HG03571 (cell line): ENCODE results near the gene C3orf22.
"Not testable (repeated sequence)": the region's sequence is repeated elsewhere in the genome, so short reads cannot be mapped to it uniquely, and the experiment has no call there.

Experiments used
- ATAC-seq: cut with Tn5 transposase; IDR thresholded peaks from one replicate; pipeline ENCODE4 v1.9.1; 2021; ENCODE audit not compliant: unreplicated experiment

Gene C3orf22, protein sequence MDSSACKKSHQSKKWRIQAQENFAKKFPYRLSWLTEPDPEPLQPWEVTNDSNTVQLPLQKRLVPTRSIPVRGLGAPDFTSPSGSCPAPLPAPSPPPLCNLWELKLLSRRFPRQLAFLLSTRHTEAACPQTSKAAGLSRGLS

GRCh38 chr3:126558336-126559071 lies at the start of gene C3orf22:
Gene C3orf22 (minus strand): TSS chr3:126558932. CDS start chr3:126553390, 5,542 bp downstream.
- ATAC-seq: no peak

DNA sequence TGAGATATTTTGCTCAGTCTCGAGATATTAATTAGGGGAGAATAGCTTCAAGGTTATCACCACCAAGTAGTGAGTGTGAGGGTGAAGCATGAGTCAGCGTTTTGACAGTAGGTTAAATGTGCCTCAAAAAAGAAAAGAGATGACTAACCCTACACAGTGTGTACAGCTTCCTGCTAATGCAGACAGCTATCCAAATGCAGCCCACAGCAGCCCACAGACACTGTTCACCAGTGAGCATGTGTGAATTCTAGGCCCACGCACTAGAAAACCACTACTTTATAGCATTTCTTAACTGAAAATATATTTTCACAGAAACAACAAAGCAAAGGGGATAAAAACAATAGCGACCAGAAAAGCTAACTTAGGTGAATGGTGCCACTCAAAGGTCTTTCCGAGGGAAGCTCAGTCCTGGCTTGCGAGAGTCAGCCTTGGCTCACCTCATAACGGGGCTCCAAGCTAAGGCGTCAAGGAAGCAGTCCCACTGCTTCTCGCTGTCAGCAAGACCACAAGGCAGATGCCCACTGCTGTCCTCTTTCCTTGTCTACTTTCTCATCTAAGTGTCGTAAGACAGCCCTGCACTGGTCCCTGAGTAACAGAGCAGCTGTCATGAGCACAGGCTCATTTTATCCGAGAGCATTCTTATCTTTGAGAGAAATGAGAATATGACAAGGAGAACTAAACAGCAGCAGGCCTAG lies 48.6 kb upstream of the C3orf22 start:
- no peak for ATAC-seq

DNA sequence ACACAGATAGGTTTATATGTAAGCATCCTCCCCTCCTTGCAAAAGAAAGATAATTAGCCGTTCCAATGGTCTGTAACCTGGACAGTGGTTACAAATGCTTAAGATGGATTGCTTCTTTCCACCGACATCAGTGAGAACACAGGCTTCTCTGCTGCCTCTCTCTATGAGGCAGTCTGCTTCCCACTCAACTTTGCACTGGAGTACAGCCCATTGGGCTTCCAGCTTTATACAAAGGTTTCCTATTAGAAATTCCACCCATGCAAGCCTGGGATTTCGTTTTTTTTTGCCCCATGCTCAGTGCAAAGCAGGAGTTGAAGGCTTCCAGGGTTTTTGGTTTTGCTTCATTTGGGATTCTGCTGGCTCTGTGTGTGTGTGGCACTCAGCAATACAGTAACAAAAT lies 47.3 kb upstream of the C3orf22 start:
- no peak for ATAC-seq

DNA sequence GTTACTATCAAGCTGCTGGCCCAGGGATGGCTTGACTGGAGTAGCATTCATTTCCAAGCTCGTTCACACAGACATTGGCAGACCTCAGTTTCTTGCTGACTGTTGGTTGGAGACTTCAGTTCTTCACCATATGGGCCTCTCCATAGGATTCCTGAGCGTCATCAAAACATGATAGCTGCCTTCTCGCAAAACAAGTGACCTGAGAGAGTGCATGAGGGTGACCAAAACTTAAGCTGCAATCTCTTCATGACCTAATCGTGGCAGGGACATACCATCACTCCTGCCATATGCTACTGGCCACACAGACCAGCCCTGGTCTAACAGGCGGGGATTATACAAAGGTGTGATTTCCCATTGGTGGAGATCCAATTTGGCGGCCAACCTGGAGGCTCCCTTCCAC lies 46.0 kb upstream of the C3orf22 start:
- ATAC-seq: no peak

DNA sequence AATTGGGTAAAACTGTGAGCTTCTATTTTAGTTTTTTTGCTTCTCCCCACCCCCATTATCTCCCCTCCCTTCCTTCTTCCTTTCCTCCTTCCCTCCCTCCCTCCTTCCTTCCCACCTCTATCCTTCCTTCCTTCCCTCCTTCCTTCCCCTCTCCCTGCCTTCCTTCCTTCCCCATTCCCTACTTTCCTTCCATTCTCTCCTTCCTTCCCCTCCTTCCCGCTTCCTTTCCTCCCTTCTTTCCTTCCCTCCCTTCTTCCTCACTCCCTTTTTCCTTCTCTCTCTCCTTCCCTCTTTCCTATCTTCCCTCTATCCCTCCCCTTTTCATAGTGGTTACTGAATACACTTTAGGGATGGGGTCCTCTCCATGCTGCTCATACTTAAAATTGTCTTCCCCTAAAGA lies 40.4 kb upstream of the C3orf22 start:
- no peak for ATAC-seq

GRCh38 chr3:126595479-126595878 lies 36.7 kb upstream of the C3orf22 start:
- ATAC-seq: not testable (repeated sequence)

GRCh38 chr3:126591515-126591914 lies 32.8 kb upstream of the C3orf22 start:
- ATAC-seq: not testable (repeated sequence)

DNA sequence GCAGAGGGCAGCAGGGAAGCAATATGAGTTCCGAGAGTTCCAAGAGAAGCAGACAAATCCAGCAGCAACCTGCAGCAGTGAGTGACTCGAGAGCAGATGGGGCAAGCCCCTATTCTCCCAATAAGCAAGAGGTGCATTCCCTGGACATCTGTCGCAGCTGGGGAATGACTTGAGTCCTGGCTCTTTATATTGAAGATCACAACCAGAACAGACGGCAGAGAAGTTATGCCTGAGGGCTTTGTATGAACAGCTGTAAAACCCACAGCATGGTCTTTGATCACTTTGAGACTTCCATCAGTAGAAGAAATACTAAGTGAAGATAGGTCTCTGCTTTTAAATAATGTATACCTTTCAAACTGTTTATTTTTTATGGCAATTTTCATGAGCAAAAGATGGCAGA lies 23.6 kb upstream of the C3orf22 start:
- no peak for ATAC-seq

DNA sequence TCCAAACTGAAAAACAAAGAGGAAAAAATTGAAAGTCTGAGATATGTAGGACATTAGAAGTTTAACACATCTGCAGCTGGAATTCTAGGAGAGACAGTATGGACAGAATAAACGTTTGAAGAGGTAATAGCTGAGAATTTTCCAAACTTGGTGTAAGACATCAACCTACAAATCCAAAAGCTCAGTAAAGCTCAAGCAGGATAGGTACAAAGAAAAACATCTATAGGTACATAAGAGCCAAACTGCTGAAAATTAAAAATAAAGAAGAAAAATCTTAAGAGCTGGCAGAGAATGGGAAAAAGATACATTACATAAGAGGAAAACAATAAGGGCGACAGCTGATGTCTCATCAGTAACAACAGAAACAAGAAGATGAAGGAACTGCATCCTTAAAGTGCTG lies 22.8 kb upstream of the C3orf22 start:
- no peak for ATAC-seq

DNA sequence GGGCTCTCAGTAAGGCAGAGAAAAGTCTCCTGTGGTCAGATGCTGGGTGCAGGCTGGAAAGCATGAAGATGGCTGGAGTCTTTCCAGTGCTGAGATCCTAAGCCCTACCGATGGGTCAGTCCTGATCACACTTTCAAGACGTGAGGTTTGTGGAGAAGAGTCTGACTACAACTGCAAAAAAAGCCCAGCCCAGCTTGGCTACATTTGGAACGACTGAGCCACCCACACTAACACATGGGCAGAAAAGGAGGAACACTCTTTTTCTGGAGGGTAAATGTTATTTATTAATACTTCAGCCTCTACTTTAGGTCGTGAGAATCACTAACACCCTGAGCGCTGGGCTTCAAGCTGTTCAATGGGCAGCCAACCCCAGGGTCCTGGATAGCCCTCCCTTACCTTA lies 22.0 kb upstream of the C3orf22 start:
- ATAC-seq: no peak

- no peak for ATAC-seq
These were observed 20.0 kb upstream of the C3orf22 start for GRCh38 chr3:126578702-126579101.

DNA sequence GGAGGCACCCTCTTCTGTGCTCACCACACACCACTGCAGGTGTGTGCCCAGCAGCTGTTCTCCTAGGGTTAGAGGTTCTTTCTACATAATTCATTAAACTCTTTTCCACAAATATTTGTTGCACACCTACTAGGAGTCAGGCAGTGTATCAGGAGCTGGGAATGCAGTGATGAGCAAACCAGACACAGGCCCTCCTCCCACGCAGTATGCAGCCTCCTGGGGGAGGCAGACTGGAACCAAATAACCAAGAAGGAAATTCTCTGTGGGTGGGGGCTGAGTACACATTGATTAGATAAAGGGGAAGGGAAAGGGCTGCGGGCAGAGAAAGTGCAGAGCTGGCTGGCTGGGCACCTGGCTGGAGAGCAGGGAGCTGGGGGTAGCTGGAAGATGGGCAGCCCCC lies 18.5 kb upstream of the C3orf22 start:
- ATAC-seq: no peak

DNA sequence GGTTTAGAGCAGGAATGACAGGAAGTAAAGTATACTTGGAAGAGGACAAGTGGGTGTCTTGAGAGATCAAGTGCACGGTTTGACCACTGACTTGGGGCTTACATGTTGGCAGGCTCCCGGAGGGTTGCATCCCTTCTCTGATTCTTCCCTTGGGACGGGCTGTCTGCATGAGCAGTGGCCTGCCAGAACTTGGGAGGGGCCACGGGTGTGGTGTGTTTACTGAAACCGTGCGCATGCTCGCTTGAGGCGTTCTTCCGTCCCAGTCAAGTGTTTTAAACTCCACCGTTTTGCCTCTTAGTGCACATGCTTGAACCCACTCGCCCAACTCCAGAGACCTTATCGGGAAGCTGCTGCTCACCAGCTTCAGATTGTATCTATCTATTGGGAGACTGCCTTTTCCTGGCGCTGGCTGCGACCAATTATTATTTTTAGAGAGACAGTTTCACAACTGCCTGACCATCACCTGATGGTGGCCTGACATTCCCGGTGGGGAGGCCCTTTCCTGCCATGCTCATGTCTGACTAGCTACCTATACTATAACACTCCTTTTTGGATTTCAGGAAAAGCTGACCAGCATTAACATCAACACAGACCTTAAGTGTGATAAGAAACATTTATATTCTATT lies 14.9 kb upstream of the C3orf22 start:
- ATAC-seq: no peak

- ATAC-seq: no peak
These were observed 12.3 kb upstream of the C3orf22 start for GRCh38 chr3:126571078-126571477.

DNA sequence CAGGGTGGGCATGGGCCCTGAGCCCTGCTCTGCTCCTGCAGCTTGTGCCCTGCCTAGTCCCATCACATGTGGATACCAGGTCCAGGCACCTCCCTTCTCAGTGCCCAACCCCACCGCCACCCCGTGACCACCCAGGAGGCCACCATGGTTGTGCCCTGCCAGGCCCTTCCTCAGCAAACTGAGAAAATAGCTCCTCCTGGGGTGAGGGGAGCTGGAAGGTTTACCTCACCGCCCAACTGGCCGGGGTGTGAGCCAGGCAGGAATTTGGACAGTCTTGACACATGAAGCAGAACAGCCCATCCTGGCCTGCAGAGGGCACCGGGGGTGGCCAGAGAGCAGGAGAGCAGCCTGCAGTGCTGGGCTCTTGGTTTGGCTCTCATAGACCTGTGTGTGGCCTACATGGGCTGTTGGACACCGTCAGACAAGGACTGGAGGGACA lies 11.4 kb upstream of the C3orf22 start:
- no peak for ATAC-seq

DNA sequence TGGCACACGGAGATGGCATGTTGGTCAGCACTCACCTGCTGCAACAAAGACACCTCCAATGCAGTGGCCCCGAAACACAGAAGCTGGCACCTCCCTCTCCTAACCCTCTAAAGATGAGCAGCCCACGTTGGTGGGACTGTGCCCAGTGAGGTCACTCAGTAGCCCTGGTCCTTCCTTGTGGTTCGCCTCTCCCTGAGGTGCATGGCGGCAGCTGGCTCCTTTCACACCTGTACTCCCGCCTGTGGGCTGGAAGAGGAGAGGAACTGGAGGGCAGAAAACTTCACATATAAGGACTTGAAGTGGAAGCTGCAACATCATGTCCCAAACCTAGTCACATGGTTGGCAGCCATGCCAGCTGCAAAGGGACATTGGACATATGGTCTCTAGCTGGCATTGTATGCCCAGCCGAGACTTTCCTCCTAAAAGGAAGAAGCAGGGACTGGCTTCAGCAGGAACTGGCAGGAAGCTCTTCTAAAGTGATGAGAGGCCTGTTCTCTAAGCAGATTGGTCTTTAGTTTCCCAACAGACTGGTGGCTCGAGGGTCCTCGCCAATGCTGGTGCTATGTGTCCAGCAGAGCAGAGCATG lies 10.8 kb upstream of the C3orf22 start:
- no peak for ATAC-seq

DNA sequence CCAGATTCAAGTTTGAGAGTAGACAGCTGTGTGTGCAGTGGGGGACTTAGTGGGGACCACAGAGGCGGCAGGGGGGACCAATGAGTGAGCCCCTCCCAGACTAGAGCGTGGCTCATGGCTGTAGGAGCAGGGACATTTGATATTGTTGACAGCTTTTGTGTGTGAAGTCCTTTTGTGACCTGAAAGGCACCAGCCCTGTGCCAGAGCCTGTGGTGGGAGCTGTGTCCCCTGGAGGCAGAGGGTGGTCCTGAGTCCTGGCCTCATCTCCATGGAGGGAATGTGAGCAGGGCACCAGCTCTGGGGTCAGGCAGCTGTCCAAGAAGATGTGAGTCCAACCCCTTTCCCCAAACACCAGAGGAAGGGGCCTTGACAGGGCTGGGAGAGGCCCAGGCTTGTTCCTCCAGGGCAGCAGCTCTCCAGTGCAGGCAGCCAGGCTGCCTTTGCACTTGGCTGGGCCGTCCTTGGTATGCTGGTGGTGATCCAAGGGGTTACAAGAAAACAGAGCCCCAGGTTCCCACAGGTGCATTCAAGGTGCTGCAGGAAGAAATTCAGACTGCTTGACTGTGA lies 10.1 kb upstream of the C3orf22 start:
- ATAC-seq: no peak

DNA sequence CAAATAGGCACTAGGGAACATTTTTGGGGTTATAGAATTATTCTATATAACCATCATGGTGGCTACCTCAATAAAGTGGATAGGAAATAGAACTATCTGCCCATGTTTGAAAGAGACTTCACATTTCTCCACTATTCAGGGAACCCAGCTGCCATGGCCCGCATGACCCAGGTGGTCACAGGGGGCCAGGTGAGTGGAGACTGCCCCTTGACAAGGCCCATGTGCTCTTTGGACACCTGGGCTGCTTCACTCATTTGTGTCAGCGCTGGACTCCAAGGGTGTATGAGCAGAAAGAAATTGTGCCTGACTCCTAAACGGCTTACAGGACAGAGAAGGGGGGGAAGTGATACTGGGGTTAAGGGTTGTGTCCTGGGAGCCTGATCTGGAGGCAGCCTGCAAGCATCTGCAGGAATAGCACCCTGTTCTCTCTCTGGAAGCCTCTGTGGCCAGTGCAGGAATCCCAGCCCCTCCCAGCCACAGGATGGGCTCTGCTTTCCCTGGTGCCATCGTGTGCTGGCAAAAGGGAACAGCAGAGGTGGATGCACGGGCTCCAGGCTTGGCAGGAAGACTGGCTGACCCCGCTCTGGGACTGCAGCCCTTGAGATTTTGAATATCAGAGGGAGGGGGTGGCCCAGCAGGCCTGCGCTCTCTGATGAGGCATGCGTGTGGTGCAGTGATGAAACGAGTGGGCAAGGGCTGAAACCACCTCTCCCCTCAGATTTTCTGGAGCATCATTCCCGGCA lies 9.1 kb upstream of the C3orf22 start:
- ATAC-seq: no peak

GRCh38 chr3:126562737-126563276 lies 4.1 kb upstream of the C3orf22 start:
- ATAC-seq: no peak

- no peak for ATAC-seq
These were observed 971 bp downstream of the C3orf22 start for GRCh38 chr3:126557761-126558160.
